Measurements from ENCODE around the gene TRIM17. TPM values are rescaled to one million over a fixed set of nuclear protein-coding genes. Genes with fewer than 3 reads are reported as not detected.

Gene TRIM17
- polyA plus RNA-seq, 5 donors = 2.3 to 3.9 (median 3.0) TPM

DNA sequence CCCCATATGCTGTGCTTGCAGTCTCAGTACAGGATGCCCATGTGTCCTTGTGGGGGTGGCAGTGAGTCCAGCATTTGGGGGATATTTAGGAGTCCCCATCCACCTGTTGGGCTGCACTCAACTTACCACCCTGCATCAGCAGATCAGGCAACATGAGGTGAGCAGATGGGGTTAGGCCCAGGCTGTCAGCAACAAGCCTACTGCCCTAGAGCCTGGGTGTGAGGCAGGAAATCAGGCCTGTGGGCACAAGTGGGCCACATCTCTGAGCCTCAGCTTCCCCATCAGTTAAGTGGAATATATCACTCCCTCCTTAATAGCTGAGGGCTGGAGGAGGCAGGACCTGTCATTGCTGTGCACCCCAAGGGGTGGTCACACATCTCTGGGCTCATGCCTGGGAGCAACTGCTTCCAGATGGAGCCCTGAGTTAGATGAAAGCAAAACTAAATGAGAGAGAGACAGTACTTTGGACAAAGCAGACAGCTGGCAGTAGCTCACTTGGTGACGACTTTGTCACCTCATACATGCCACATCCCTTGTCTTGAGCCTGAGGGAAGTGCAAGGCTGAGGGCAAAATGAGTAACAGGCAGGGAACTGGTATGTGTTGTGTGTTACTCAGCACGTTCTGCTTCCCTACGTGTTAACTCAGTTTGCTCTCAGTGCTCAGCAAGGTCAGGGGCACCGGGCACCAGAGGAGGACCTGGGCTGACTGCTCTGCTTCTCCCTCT lies 58.5 kb downstream of the TRIM17 start:
- DNase-seq = no peak

Other genes with a start within 250 kb of the TRIM17 start
- gene OBSCN, start 208.8 kb downstream of the TRIM17 start, polyA plus RNA-seq (ENCODE audit: insufficient read depth in 1 of 5, insufficient read length in 5 of 5, low replicate concordance in 1 of 5) = 10 to 100 TPM; 36.0 to 66.4 (median 48.8) TPM
- gene TRIM11, start 10.0 kb downstream of the TRIM17 start, polyA plus RNA-seq (ENCODE audit: insufficient read depth in 1 of 5, insufficient read length in 5 of 5, low replicate concordance in 1 of 5) = 10 to 100 TPM in 4 of 5 donors, 1 to 10 TPM in 1; 8.7 to 15.4 (median 11.4) TPM
- 10 to 100 TPM; 57.0 to 91.0 (median 67.7) TPM for gene RNF187, start 70.5 kb upstream of the TRIM17 start, polyA plus RNA-seq (ENCODE audit: insufficient read depth in 1 of 5, insufficient read length in 5 of 5, low replicate concordance in 1 of 5)